Endothelial cell of umbilical vein (primary cell): Measurements from ENCODE around the gene ADAM30.

Source experiments
- CTCF ChIP-seq, 2 donors: IDR thresholded peaks; 1 replicate in 1 of 2; 2 replicates in 1 of 2; pipeline ENCODE4 v1.5.1; 2011; ENCODE audit warnings: low read length in 2 of 2, mild to moderate bottlenecking in 2 of 2, moderate library complexity in 2 of 2, control low read depth in 1 of 2, inconsistent platforms in 1 of 2, low read depth in 1 of 2; ENCODE audit not compliant: insufficient read depth in 1 of 2; ENCODE audit errors: extremely low read depth in 1 of 2
- POLR2A ChIP-seq: IDR thresholded peaks from 2 replicates; pipeline ENCODE4 v1.6.1; 2012; ENCODE audit warnings: low read depth, mild to moderate bottlenecking, control low read depth, low read length
- POLR2AphosphoS5 ChIP-seq: IDR thresholded peaks from 2 replicates; pipeline ENCODE4 v1.6.1; 2012; ENCODE audit warnings: low read depth, mild to moderate bottlenecking, control low read depth, low read length, moderate library complexity; ENCODE audit not compliant: insufficient read depth

- no peak for TF ChIP-seq POLR2A
- no peak for TF ChIP-seq CTCF (IDR thresholded peaks at IDR 0.05; ENCODE audit: extremely low read depth in 1 of 2, insufficient read depth in 1 of 2, low read depth in 1 of 2, low read length in 2 of 2)
- TF ChIP-seq POLR2AphosphoS5: no peak
These were observed 16.6 kb upstream of the ADAM30 start for GRCh38 chr1:119912963-119913362.
